HepG2 (cell line): ENCODE results near the gene SETD1A. TPM values are rescaled to one million over a fixed set of nuclear protein-coding genes. Genes with fewer than 3 reads are reported as not detected.

Source experiments
- ATAC-seq: fragments of 200-7000 bp; cut with Tn5 transposase; 3 replicates; pipeline ENCODE4 v1.9.1; 2020; ENCODE audit warnings: mild to moderate bottlenecking, moderate library complexity
- BruUV-seq: library from RNA; stranded (reverse); fragments of 400-500 nt; replicated peaks from 2 replicates; lab custom pipeline; 2021; lab: Mats Ljungman, UMichigan
- CTCF ChIA-PET: fragments of 300-600 bp; formaldehyde crosslinking; extraction: SDS; loops from one replicate; lab custom pipeline; 2021; ENCODE audit warnings: low total read pairs, inconsistent platforms, low intra/inter-chr PET ratio; lab: Yijun Ruan, JAX
- POLR2A ChIA-PET: fragments of 350-600 bp; sonication (Branson Sonifier 250); formaldehyde crosslinking; loops from one replicate; lab custom pipeline; 2020; ENCODE audit warnings: antibody characterized with exemption, inconsistent platforms; lab: Yijun Ruan, JAX
- DNase-seq: peaks from one replicate; pipeline ENCODE4 v3.0.0-alpha.2; 2015; ENCODE audit warnings: low spot score
- FAIRE-seq: peaks from 3 replicates; lab custom pipeline; 2011; peaks lifted over from hg19 to GRCh38; lab: Jason Lieb, UNC
- H2AFZ ChIP-seq: one replicate; pipeline ENCODE4 v1.6.1; 2011; ENCODE audit warnings: low read length, inconsistent platforms
- H3K27ac ChIP-seq: fragments of 300-600 bp; 3 replicates; pipeline ENCODE4 v1.8.0; 2011; ENCODE audit warnings: mixed run types, mild to moderate bottlenecking, mixed read lengths, low read length, inconsistent platforms; ENCODE audit not compliant: insufficient read depth; ENCODE audit errors: extremely low read length
- H3K27me3 ChIP-seq, 2 experiments: fragments of 200-600 bp in 1 of 2; 2 replicates in 1 of 2; 3 replicates in 1 of 2; pipeline versions ENCODE4 v1.6.0 to v1.8.0; 2011; ENCODE audit warnings: low read length in 2 of 2, mild to moderate bottlenecking in 2 of 2, moderate library complexity in 2 of 2, inconsistent platforms in 1 of 2; ENCODE audit not compliant: insufficient read depth in 2 of 2, control insufficient read depth in 1 of 2
- H3K36me3 ChIP-seq, 2 experiments: fragments of 200-600 bp in 1 of 2; replicated peaks in 1 of 2; 2 replicates in 1 of 2; 3 replicates in 1 of 2; pipeline versions ENCODE4 v1.5.1 to v1.8.0; 2011; ENCODE audit warnings: low read length in 2 of 2, inconsistent platforms in 1 of 2; ENCODE audit not compliant: insufficient read depth in 2 of 2, control insufficient read depth in 1 of 2
- H3K4me1 ChIP-seq: 2 replicates; pipeline ENCODE4 v1.5.1; 2012; ENCODE audit warnings: low read length, inconsistent platforms; ENCODE audit not compliant: insufficient read depth
- H3K4me2 ChIP-seq: 2 replicates; pipeline ENCODE4 v1.6.0; 2011; ENCODE audit warnings: low read depth, low read length, inconsistent platforms
- H3K4me3 ChIP-seq, 3 experiments: fragments of 200-600 bp in 1 of 3; sonication (generic), shearing (Covaris generic) in 1 of 3; replicated peaks in 1 of 3; 2 replicates each; pipeline ENCODE4 v1.5.1; 2011 to 2016; ENCODE audit warnings: low read length in 3 of 3, inconsistent platforms in 2 of 3, low read depth in 2 of 3, mild to moderate bottlenecking in 2 of 3, control low read depth in 1 of 3, mixed read lengths in 1 of 3; ENCODE audit not compliant: insufficient read depth in 1 of 3
- H3K79me2 ChIP-seq: one replicate; pipeline ENCODE4 v1.6.1; 2011; ENCODE audit warnings: low read length, inconsistent platforms; ENCODE audit not compliant: insufficient read depth
- H3K9ac ChIP-seq: 2 replicates; pipeline ENCODE4 v1.6.0; 2011; ENCODE audit warnings: mild to moderate bottlenecking, low read depth, low read length, inconsistent platforms; ENCODE audit not compliant: insufficient read depth
- H3K9me3 ChIP-seq: 2 replicates; pipeline ENCODE4 v1.5.1; 2012; ENCODE audit warnings: mild to moderate bottlenecking, low read length
- H4K20me1 ChIP-seq: 2 replicates; pipeline ENCODE4 v1.6.0; 2011; ENCODE audit warnings: inconsistent platforms, mild to moderate bottlenecking, low read length, moderate library complexity; ENCODE audit not compliant: insufficient read depth
- AGO2 ChIP-seq: fragments of 200-400 bp; formaldehyde crosslinking; optimal IDR thresholded peaks from 2 replicates; pipeline ENCODE3; 2017; ENCODE audit warnings: mild to moderate bottlenecking, low read depth, low read length, moderate library complexity
- HNRNPL ChIP-seq: fragments of 200-400 bp; formaldehyde crosslinking; IDR thresholded peaks from 2 replicates; pipeline ENCODE4 v1.6.1; 2017; ENCODE audit warnings: mild to moderate bottlenecking, low read depth, low read length
- RBFOX2 ChIP-seq: fragments of 200-400 bp; formaldehyde crosslinking; IDR thresholded peaks from 2 replicates; pipeline ENCODE4 v1.6.1; 2017; ENCODE audit warnings: low read depth, mild to moderate bottlenecking, low read length
- ZBTB44 ChIP-seq: sonication (generic); formaldehyde crosslinking; IDR thresholded peaks from 2 replicates; pipeline ENCODE4 v1.4.0; 2020; ENCODE audit warnings: missing genetic modification reagents
- ZNF564 ChIP-seq: sonication (generic); formaldehyde crosslinking; IDR thresholded peaks from 2 replicates; pipeline ENCODE4 v1.8.1; 2023; ENCODE audit warnings: mild to moderate bottlenecking, missing genetic modification reagents
- WGBS: methylation state at CpG from one replicate; pipeline ENCODE4 v1.1.6; 2017; ENCODE audit warnings: low lambda C conversion rate; 5-methylcytosine and 5-hydroxymethylcytosine counted together
- in situ Hi-C: cut with HindIII; loops from 2 replicates; pipeline ENCODE4 v1.10.0; 2017; ENCODE audit warnings: low pct_unique_long_range_greater_than_20kb; ENCODE audit not compliant: extremely low pct_ligation_motif_present
- intact Hi-C: fragments of 100-400 bp; cut with micrococcal nuclease; formaldehyde crosslinking; loops from one replicate; pipeline ENCODE4 v1.10.0; 2022; ENCODE audit not compliant: unreplicated experiment
- polyA plus RNA-seq, 8 experiments: library from polyadenylated mRNA; depleted of rRNA in 3 of 8; stranded (reverse) in 7 of 8; unstranded in 1 of 8; fragments of >200 nt; fragmentation: Illumina TruSeq in 4 of 8; extraction: Trizol in 4 of 8; gene quantifications; 2 replicates each; pipeline versions ENCODE4 v1.2.1 to v1.2.3, GENCODE V29; 2011 to 2016; ENCODE audit warnings: low read depth in 4 of 8, missing spikeins in 1 of 8, mixed read lengths in 1 of 8; ENCODE audit not compliant: insufficient read depth in 1 of 8
- total RNA-seq, 5 experiments: library from RNA; depleted of rRNA; stranded (reverse); fragments of >200 nt; fragmentation: Illumina TruSeq; extraction: Trizol; gene quantifications; 2 replicates each; pipeline ENCODE4 v1.2.3, GENCODE V29; 2016; ENCODE audit warnings: low read depth in 1 of 5
- TF ChIP-seq, protein P1 (sequence below): sonication (generic); formaldehyde crosslinking; IDR thresholded peaks from 2 replicates; pipeline ENCODE4 v1.5.1; 2020; ENCODE audit warnings: missing genetic modification reagents, mild to moderate bottlenecking, borderline replicate concordance

Gene SETD1A
- total and polyA plus RNA-seq, 2 of the 13 experiments (the other 11 are each of a cell fraction or from before 2014, with no cell fraction given) = 3.8 to 5.6 TPM

- TF ChIP-seq, protein P1, sequence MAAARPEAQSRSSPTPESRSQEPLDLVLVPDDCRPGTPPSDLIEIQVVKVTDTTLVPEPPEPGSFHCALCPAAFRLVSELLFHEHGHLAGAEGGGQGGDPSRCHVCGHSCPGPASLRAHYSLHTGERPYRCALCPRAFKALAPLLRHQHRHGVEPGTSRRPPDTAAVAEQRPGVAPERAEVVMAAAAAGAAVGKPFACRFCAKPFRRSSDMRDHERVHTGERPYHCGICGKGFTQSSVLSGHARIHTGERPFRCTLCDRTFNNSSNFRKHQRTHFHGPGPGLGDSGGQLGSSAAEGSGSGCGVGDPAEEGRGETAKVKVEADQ (CRISPR knock-in tag) = no peak
- TF ChIP-seq ZNF564 (CRISPR knock-in tag) = no peak
These were observed 13.2 kb upstream of the SETD1A start (continued) for GRCh38 chr16:30944352-30944751.

DNA sequence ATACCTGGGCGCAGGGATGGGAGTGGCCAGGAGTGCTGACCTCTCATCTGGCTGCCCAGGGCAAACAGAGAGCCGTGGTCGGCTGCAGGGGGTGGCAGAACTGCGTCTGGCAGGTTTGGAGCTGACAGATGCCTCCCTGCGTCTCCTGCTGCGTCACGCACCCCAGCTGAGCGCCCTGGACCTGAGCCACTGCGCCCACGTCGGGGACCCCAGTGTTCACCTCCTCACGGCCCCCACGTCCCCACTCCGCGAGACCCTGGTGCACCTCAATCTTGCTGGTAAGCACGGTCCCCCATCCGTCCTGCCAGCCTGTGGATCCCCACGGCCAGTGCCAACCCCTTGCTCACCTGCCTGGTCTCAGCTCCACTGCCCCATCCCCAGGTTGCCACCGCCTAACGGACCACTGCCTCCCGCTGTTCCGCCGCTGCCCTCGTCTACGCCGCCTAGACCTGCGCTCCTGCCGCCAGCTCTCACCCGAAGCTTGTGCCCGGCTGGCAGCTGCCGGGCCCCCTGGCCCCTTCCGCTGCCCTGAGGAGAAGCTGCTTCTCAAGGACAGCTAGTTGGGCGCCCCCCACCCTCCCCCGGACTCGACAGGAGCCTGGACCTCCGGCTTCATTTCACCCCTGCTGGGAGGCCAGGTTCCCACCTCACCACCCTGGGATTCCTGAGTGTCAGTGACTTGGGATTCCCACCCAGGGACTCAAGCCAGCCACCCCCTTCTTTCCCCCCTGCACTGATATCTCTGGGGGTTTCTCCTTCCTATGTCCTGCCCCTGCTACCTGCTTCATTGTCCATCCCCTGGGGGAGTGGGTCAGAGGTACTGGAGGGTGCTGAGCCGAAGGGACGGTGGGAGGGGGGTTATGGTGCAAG lies 10.6 kb upstream of the SETD1A start:
- peaks cover 30% of the 10 kb centered on the region for H3K4me1 ChIP-seq
- in situ Hi-C loops = no loop called here
- H2AFZ ChIP-seq = no peak overlapping the region
- ATAC-seq (no peak), FAIRE-seq (no peak), DNase-seq (no peak)
- H3K4me2 ChIP-seq = no peak overlapping the region
- no TSS peak for BruUV-seq
- no peak overlapping the region for H3K4me3 ChIP-seq
- TF ChIP-seq ZBTB44 (CRISPR knock-in tag) (no peak), RBFOX2 (peak; percentile 42; the same call in 1 of the 2 replicates), HNRNPL (peak; percentile 63; the same call in 1 of the 2 replicates), AGO2 (peak; percentile 76)
- H3K27ac ChIP-seq = no peak overlapping the region
- 96% methylated on average over 38 of the region's 38 CpGs for WGBS
- ChIA-PET CTCF (no interaction called here), POLR2A (interaction anchor here (0.9 kb wide), 1 partner anchor 12 kb away, joined by 3 read pairs; no protein-coding TSS in a partner anchor)
- H3K9me3 ChIP-seq = no peaks in the 10 kb centered on the region
- peaks cover 5% of the 10 kb centered on the region for H3K79me2 ChIP-seq
- peaks cover 8 to 22% of the 10 kb centered on the region in 2 experiments; a peak in 4 of 5 replicates for H3K36me3 ChIP-seq
- no peak overlapping the region for H3K9ac ChIP-seq
- no peaks in the 10 kb centered on the region; a peak in 1 of 5 replicates for H3K27me3 ChIP-seq
- no peaks in the 10 kb centered on the region for H4K20me1 ChIP-seq
- intact Hi-C loops = no loop called here
